ENCODE data around the gene MOSPD3.
"Not testable (repeated sequence)": the region's sequence is repeated elsewhere in the genome, so short reads cannot be mapped to it uniquely, and the experiment has no call there.

MOSPD3 gene, protein sequence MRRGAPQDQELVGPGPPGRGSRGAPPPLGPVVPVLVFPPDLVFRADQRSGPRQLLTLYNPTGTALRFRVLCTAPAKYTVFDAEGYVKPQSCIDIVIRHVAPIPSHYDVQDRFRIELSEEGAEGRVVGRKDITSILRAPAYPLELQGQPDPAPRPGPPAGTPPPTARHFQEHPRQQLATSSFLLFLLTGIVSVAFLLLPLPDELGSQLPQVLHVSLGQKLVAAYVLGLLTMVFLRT

DNA sequence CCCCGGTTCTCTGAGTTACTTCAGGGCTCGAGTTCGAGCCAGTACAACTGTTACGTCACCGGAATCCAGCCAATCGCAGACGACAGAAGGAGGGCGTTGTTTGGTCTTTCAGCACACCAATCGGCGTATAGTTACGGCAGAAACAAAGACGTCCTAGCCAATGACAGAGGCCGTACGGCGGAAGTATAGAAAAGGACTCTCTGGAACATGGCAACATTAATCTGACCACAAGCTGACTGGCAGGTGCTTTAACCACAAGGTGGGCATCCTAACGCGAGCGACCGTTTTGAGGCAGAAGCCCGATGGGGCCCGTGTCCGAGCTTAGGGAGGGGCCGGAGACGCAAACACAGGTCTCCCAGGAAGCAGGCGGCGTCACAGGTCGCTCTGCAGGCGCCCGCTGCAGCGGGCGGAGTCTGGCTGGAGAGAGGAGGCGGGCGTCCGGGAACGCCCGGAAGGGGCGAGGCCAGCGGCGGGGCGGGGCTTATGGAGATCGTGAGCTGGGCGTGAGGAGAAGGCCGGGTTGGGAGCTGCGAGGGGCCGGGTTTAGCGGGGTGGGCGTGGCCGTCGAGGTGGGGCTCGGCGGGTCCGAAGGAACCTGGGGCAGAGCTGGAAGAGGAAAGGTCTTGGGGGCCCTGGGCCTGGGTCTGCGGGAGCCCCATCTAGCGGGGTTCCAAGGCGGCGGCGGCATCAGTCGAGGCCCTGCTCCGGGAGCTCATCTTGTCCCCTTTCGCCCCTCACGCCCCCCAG is at the start of gene MOSPD3:
Gene MOSPD3, plus strand, starts transcription at position 558 of the 747 bp plus-strand sequence. CDS start 252 bp downstream, outside the sequence.
- peak; percentile 98 for DNase-seq

DNA sequence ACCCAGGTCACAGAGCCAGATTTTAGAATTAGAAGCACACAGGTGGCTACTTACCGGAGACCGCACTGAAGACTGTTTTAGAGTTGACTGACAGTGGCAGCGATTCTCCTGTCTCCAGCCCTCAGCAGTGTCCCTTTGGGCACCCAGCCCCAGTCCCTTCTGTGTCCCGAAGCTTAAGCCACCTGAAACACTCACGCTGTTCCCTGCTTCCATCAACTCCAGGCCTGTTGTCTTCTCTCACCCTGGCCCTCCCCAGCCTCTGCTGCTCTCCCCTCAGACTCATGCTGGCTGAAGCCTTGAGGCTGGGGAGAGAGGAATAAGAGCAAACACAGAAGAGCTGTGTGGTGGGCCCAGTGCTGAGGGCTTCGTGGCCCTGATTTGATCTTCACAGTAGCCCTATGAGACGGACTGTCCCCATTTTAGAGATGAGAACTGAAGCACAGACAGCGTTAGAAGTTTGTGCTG is 49.2 kb upstream of the MOSPD3 start:
- no peak for DNase-seq

DNA sequence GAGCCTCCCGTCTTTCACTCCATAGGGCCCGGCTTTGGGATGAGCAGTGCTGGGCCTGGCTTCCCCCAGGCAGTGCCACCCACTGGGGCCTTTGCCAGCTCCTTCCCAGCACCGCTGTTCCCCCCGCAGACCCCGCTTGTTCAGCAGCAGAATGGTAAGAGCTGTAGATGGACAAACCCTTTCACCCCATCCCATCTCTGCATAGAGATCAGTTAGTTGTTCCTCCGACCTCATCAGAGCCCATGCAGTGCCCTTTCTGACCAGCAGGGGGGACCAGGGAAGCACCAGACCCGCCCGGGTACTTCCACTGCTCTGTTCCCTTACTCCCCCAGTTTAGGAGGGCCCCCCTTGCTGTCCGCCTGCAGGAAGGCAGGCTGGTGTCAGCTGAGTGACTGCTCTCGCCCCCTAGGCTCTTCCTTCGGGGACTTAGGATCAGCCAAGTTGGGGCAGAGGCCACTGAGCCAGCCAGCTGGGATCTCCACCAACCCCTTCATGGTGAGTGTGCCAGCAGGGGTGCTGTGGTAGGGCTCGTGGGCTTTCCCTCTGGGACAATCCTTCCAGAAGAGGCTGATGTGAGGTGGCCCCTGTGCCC is 48.4 kb upstream of the MOSPD3 start:
- peak; percentile 85 for DNase-seq

DNA sequence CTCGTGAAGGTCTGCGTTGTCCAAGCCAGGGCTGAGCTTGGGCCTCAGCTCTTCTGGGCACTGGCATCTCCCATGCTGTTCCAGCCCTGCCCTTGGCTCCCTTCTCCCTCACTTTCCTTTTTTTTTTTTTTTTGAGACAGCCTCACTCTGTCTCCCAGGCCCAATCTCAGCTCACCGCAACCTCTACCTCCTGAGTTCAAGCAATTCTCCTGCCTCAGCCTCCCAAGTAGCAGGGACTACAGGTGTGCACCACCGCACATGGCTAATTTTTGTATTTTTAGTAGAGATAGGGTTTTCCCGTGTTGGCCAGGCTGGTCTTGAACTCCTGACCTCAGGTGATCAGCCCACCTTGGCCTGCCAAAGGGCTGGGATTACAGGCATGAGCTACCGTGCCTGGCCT is 47.9 kb upstream of the MOSPD3 start:
- DNase-seq: not testable (repeated sequence)

DNA sequence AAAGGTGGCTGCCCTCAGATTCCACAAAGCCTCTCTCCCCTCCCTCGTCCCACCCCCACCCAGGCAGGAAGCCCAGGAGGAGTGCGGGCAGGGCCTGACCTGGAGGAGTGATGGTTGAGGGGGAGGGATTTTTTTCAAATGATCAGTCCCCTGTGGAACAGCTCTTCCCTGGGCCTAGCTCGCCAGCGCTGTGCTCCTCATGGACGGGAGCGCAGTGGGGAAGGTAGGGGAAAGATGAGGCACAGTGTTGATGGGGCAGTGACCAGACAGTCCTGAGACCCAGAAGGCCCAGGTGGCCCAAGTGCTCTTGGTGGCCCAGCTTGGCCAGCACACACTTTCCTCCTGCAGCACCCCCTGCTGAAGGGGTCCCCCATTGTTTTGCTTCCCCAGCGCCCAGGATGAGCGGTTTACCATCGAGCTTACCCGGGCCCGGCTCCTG is 47.2 kb upstream of the MOSPD3 start:
- no peak for DNase-seq

DNA sequence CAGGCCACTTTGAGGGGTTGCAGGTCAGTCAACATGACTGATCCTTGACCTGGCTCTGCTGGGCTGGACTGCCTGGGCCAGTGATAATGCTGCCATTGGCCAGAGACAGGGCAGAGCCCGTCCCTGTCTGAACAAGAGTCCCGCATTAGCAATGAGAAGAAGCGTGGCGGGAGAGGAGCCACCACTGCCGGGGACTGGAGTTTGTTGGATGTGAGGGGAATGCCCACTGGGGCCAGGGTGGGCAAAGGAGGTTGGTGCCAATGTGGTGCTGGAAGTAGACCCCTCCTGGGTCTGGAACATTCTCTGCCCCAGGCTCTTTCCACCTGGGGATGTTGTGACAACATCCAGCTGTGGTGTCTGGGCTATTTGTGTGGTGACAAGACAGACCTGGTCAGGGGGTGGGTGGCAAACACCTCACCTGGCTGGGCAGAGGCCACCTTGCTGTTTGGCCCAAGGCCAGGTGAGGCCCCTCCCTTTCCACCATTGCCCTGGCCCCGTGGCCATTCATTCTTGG is 46.3 kb upstream of the MOSPD3 start:
- no peak for DNase-seq

DNA sequence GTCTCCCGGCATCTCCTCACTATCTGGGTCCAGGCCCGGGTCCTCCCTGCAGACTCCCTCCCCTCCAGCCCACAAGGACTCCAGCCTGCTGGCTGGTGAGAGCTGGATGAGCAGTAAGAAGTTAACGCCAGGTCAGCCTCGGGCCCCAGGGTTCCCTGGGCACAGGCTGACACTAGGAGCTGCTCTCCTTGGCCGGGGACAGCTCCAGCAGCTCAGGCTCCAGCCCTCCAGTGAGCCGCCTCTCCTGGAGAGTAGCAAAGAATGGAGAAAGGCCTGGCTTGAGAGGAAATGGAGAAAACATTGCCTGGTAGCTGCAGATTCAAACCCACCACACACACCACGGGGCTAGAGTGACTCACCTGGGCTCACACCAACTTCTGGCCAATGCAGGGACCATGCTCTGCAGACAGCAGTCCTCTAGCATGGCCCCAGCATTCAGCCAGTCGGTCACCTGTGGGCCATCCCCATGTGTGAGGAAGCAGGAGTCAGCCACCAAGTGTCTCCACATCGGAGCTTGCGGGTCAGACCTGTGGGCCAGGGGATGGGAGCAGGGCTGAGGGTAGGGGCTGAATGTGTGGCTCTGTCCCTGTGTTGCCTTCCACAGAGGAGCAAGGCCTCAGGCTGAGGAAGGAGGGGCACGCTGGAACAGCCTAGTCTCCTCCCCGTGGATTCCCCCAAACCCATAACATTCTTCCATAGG is 45.2 kb upstream of the MOSPD3 start:
- no peak for DNase-seq

DNA sequence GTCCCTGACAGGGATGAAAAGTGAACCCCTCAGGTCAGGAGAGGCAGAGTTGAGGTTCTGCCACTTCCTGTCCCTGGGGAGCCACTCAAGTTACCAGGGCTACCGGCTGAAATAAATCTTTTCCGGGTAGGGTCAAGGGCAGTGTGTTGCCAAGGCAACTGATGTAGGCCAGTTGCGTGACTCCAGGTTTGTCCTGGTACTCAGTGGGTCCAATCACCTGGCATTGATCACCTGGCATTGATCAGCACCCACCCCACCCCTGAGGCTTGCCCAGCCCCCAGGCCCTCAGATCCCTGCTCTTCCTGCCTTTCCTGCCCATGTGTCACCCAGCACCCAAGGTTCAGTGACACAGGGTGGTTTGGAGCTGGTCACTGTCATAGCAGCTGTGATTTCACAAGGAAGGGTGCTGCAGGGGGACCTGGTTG is 44.6 kb upstream of the MOSPD3 start:
- DNase-seq: no peak

DNA sequence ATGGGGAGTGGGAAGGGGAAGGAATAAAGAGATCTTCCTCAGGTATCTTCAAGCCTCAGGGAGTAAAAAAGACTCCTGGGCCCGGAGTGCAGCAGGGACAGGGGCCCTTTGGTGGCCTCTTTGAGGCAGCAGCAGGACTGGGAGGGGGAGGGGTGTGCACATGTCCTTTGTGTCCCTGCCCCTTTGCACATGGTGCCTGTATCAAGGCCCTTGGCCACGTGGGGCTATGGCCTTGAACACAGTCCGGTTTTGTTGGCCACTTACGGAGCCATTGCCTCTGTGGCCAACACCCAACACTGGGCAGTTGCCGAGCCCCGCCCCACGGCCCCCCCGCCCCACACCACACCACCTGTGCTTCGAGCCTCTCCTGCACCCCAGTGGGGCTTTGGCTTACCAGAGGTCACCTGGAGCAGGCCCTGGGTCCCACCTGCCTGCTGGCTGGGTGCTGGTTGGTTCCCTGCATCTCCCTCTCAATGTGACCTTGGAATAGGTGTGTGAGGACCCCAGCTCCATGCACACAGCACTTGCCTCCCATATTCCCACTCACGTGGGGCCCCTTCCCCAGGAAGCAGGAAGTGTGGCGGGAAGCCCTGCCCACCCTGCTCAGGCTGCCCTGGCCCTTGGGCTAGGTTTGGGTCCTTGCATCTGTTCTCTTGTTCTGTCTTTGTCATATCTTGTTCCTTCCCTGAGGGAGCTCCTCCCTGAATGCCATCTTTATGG is 44.0 kb upstream of the MOSPD3 start:
- no peak for DNase-seq

DNA sequence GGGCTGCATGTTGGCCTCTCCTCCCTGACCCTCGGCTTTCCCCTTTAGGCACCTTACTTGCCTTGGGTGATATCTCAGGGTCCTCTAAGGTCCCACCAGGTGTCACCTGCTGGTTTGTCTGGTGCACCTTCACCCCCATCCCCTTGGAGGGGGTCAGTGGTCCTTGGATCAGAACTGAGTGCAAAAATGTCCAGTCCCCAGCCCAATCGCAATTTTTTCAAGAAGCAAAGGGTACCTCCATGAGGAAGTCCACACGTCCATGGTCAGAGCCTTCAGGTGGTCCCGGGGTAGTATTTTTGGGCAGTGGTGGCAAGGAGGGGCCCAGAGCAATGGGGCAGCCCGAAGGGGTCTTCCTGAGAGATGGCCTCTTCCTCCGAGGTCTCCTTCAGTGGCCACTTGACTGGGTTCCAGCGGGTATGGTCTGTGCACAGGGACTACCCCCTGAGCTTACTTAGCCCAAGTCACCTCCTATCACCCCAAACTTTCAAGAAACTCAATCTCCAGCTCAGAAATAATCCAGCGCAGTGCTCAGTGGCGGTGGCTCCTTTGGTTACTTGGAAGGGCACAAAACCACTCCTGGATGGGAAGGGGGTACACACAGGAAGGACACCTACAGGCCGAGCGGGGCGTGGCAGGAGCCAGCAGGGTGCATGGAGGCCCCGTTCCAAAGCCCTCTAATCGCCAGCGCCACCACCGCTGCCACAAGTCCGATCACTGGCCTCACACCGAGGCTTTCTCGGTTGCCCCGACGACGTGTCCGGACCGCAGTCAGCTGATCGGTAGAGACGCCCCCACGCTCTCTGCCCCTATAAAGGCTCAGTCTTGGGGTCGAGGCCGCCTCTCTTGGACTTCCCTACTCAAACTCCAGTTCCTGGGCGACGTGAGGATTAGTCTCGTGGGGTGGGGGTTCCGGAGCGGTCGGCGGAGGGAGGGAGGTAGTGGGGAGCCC is 43.2 kb upstream of the MOSPD3 start:
- peak; percentile 58 for DNase-seq

DNA sequence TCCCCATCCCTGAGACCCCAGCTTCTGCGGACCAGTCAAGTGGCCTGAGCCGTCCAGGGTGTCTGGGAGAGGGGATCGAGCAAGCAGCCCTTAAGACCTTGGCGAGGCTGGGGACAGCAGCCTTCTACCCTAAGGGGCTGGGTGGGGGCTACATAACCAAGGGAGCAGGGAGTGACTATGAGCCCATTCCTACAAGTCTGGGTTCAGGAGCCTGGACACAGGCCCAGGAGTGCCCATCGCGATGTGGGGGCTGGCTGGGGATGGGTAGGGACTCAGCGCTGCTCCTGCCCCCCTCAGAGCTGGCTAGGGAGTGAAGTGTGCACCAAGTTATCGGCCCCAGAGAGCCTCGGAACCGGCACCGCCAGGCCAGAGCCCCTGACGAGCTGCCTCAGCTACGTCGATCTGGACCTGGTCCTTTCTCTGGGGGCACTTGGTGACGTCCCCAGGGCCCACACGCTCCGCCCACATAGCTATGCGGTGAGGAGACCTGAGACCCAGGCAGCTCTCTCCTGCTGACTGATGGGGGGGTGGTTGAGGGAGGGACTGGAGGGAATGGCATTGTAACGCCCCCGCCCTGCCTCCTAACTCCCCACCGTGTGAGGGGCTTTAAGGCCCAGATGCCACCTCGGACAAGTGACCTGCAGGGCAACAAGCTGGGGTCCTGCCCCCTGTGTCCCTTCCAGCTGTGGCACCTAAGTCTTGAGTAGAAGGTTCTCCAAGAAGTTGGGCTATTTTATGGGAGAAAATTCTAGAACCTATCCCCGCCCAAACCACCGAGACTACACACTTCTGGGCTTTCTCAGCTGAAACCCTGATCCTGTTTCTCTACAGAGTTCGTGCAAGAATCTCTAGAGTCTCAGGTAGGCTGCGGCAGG is 41.1 kb upstream of the MOSPD3 start:
- no peak for DNase-seq

DNA sequence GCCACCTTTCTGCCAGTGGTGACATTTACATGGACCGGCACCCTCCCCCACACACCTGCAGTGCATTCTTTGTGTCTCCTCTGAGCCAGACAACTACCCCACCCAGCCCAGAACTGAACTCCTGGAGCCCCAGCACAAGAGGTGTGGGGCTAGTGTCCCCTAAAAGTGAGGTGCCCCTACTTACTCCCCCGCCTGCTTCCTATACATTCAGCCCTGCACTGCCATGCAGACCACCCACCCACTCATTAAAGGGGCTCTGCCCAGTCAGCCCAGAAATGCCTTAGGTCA is 40.6 kb upstream of the MOSPD3 start:
- DNase-seq: no peak

DNA sequence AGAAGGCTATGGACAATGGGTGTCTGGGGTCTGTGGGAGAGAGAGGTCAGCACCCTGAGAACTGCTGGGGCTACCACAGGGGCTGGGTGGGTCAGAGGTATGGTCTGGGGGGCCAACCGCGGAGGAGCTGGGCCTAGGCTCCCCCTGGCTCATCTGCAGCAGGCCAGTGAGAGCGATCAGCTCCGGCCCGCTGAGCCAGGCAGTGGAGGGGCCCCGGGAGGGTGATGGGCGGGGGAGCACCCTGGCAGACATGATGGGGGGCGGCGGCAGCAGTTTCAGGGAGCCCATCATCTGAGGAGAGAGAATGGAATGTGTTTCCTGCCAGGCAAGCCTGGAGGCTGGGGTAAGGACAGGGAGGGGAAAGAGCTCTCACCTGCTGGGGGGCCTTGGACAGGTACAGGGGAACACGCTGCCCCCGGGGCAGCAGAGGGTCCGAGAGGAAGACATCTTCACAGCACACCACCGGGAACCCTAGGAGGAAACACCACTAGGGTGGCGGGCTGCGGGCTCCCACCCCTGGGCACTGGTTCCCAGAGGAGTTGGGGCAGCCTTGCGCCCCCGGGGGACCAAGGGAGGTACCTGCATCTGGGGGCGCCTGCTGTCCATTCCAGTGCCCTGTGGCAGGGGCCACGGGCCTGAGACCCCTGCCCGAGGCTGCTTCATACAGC is 39.9 kb upstream of the MOSPD3 start:
- no peak for DNase-seq

DNA sequence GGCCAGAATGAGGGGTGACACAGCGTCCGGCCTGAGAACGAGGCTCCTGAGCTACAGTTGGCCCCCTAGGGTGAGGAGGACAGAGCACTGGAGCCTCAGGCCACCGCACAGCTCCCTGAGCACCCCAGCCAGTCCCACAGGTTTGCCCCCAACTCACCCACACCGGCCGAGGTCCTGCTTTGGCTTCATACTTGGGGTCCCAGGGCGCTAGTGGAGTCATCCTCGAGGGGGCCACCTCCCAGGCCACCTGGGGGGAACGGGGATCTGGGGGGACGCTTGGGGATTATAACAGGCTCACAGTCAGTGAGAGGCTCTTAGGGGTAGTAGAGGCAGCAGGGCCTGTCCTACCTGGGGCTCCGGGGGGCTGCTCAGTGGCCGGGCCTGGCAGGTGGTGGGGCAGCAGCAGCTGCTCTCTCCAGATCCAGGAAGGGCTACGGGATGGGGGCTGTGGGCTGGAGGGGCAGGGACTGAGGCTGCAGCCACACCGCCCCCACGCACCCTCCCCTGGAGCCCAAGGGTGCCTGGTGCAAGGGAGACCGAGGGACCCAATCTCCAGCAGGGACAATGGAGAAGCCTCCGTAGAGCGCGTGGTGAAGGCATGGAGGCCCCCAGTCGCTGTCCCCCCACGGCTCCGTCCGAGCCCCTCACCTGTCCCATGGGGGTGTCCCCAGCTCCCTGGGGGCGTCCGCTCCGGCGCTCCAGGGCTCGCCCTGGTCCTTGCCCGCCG is 39.2 kb upstream of the MOSPD3 start:
- no peak for DNase-seq

DNA sequence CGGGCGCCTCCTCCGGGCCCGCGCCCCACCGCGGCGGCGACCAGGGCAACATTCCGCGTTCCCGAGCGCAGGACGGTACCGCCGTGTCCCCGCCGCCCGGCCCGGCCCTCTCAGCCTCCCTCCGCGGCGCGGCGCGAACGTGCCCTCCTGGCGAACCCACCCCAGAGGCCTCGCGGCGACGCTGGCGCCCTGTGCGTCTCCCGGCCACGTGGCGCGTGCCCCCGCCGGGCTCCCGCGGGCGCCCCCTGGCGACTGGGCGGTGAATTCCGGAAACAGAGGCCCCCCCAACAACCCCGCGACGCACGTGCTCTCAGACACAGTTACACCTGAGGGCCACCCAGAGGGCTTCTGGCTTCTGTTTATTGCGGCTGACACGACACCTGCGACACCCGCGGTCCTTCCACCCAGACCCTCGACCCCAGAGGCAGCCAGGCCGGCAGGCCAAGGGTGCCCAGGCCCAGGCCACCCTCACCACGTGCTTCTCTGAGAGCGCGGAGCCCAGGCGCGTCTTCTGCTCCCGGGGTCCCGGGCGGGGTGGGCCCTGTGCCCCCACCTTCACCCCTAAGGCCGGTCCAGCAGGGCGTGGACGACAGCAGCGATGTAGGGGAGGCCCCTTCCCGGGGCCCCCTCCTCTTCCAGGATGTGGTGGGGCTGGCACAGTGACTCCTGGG is 38.5 kb upstream of the MOSPD3 start, which contains the start of gene SAP25:
Gene SAP25, minus strand, starts transcription at position 210 of the 671 bp plus-strand sequence. Its CDS starts 158 bp downstream, at position 52.
- DNase-seq: no peak

DNA sequence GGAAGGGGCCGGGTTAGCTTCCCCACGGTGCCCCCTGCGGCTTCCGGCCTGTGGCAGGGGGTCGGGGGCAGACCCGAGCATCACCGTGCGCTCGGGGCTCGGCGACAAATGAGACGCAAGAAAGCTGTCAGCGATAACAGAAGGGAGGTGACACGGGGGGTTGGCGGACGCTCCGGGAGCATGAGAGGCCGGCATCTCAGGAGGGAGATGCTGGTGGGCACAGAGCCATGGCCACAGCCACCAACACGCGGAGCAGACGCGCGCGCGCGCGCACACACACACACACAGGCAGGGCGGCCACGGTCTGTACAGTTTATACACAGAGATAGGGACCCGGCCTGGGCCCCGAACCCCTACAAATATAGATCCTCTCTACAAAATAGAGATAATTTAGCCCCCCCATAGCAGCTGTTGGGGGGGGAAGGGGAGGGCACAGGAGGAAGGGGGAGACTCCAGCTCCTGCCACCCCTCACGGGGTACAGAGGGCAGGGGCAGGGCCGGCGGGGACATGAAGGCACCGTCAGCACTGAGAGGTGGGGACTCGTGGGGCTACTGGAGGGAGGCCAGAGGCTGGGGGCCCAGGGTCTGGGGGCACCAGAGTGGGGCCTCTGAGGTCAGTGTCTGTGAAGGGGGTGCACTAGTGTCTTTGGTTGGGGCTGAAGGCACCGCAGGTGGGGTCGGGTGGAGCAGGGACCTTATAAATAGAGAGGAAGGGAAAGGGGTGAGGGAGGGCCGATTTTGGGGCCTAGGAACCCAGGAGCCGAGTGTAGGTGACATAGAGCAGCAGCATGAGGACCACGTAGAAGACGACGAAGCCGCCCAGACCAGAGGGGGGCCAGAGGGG is 37.8 kb upstream of the MOSPD3 start:
- DNase-seq: no peak

DNA sequence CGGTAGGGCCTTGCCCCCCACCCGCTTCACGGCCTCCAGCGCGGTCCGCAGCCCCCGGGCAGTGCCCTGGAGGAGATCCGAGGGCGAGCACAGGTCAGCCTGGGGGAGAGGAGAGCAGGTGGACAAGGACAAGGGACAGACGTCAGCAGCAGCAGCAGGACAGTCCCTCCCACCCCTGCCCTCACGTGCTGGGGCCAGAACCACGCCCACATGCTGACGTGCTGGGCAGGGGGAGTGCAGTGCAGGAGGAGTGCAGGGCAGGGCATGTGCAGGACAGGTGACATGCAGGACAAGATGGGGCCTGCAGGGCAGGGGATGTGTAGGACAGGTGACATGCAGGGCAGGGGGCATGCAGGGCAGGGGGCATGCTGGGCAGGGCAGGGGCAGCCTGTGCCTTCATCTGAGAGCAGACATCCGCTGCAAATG is 37.1 kb upstream of the MOSPD3 start:
- no peak for DNase-seq
